CD4-positive, alpha-beta T cell treated with Interleukin-6 for 4 hours (primary cell): ENCODE measurements around the gene SYNGR2.

Experiments
- DNase-seq: peaks from one replicate; pipeline ENCODE4 v3.0.0-alpha.2; 2020; ENCODE audit warnings: mixed read lengths

SYNGR2 gene

GRCh38 chr17:78168242-78168902, at the start of gene SYNGR2:
SYNGR2 (plus strand) TSS chr17:78168581; CDS start chr17:78168617, 36 bp downstream.
- DNase-seq, result peak; percentile 92

DNA sequence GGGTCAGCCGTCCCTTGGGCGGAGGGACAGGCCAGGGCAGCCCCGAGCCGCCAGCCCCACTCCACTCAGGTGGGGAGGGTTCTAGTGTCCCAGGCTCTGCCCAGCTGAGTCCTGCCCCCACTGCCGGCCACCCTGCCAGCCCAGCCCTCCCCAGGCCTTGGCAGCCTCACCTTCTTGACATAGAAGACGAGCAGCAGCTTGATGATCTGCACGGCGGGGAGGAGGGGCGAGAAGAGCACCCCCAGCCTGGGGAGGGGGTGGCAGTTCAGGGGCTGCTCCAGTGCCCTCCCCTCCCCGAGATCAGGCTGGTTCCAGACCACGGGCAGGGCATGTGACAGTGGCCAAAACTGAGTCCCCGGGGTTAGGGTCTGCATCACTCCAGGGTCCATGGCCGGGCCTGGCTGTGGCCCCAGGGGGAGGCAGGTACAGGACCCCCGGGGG, 49.6 kb upstream of the SYNGR2 start:
- peak; percentile 1 for DNase-seq

DNA sequence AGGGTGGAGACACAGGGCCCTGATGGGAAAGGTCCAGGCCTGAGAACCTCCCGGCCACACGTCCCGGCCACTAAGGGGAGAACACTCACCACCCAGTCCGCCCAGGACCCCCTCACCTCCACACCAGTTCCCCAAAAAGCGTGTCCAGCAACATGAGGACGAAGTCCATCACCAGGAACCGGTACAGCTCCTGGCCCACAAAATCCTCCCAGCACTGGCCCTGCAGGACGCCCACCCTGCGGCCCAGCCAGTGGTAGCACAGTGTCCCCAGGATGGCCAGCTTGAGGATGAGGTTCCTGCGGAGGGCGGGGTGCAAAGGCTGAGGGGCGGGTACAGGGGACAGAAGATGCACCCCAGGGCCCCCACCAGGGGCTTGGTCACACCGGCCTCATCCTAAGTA, 47.8 kb upstream of the SYNGR2 start:
- DNase-seq, result no peak

- DNase-seq, result peak; percentile 76
Observed at GRCh38 chr17:78120971-78121800, 47.2 kb upstream of the SYNGR2 start.

DNA sequence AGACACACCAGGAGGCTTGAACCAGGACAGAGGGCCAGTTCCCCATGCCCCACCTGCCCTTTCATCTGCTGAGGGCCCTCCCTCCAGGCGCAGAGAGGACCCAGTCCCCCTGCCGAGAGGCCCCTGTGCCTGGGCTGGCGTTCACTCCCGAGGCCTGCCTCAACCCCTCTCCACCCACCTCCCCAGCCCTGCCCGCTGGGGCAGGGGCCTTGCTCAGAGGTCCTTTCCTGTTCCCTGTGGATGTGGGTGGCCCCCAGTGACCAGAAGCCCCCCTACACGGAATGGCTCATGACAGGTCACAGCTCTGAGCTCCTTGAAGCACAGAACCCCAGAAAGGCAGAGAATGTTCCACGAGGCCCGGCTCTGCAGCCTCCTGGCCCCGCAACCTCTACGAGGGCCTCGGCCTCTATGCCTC, 46.6 kb upstream of the SYNGR2 start:
- peak; percentile 27 for DNase-seq

- DNase-seq, result peak; percentile 29
Observed at GRCh38 chr17:78122216-78122930, 46.0 kb upstream of the SYNGR2 start.

DNA sequence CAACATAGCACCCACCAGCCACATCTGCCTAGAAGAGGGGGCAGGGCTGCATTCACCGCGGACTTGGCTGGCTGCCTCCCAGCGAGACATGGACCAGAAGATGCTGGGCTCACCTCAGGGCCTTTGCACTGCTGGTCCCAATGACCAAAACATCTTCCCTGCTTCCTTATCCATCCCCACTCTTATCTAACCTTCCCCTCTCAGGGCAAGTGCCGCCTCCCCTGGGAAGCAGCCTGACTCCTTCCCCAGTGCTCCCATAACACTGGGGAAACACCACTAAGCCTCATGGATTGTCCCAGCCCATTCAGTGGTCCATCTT, 45.5 kb upstream of the SYNGR2 start:
- DNase-seq, result peak; percentile 29

- no peak for DNase-seq
Observed at GRCh38 chr17:78123258-78123929, 45.0 kb upstream of the SYNGR2 start.

GRCh38 chr17:78124081-78124835, 44.1 kb upstream of the SYNGR2 start:
- peak; percentile 40 for DNase-seq

GRCh38 chr17:78124836-78125137, 43.6 kb upstream of the SYNGR2 start:
- no peak for DNase-seq

DNA sequence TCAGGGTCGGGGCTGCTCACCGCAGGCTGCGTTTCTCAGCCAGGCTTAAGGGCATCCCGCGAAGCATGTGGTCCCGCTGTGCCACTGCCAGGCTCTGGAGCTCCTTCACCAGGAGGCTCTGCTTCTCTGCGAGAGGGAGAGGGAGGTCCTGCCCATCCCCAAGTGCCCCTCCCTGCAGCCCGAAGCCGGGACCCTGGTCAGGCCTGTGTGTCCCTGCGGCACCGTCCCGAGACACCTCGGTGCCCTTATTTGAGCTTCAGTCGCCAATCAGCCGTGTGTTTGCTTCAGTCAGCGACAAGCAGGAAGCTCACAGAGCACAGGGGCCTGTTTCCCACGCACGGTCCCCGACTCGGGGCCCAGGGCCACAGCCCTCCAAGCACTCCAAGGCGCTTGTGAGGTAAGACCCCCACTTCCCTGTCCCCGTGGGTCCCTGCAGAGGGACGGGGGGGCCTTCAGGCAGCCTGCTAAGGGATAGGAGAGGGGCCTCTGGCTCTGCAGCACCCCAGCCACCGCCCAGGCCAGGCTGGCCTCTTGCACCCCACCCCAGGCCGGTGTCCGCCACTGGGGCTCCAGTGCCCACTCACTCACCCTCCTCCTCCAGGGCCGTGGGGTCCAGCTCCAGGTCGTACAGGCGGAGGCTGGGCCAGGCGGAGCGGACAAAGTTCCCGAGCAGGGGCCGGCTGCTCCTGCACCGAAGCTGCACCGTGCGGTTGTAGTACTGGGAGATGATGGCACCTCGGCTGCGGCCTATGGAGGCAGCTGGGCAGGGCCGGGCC, 43.1 kb upstream of the SYNGR2 start:
- DNase-seq, result peak; percentile 69

DNA sequence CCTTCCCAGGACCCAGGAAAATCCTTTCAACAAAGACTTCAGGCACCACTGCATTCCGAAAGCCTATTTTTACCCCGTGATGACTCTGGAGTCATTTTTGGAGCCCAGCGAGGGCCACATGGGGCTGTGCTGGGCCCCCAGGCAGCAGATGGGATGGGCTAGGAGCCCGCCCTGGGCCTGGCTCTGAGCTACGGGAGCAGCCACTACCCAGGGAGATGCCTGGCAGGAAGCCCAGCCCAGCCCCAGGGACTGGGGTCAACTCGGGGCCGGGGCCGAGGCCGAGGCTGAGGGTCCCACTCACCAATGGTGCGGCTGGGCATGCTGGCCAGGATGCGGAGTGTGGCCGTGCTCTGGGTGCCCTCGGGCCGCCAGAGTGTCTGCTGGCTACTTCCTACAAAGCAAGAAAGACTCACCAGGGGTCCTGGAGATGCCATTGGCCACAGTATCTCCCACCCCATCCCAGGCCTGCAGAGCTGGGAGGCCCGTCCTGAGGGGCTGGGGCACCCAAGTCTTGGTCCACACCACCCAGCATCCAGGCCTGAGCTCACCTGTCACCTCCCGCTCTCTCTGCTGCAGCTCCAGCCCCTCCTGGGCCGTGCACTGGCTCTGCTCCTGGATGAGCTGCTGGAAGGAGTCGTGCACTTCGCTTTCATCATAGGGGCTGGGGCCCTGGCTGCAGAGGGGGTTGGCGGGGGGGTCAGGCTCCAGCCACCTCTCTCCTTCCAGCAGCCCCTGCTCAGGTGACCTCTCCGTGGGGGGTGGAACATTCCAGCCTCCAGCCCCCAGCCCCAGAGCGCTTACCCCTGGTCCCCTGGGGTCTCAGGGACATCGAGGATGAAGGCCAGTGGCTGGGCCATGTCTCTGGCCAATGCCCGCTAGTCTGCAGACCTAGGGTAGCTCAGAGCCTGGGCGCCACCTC, 42.1 kb upstream of the SYNGR2 start:
- DNase-seq, result peak; percentile 18

DNA sequence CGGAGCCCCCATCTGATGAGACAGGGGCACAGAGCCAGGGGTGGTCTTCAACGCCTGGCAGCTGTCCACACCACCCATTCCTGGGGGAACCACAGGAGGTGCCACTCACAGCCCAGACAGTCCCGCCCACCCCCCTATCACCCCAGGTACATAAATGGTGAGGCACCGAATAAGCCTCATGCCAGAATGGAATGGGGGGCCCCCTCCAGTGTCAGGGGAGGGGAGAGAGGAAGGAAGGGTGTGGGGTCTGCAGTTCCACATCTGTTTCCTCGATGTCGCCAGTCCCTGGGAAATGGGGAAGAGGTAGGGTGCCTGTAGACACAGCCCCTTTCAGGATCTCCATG, 41.5 kb upstream of the SYNGR2 start:
- DNase-seq, result no peak

DNA sequence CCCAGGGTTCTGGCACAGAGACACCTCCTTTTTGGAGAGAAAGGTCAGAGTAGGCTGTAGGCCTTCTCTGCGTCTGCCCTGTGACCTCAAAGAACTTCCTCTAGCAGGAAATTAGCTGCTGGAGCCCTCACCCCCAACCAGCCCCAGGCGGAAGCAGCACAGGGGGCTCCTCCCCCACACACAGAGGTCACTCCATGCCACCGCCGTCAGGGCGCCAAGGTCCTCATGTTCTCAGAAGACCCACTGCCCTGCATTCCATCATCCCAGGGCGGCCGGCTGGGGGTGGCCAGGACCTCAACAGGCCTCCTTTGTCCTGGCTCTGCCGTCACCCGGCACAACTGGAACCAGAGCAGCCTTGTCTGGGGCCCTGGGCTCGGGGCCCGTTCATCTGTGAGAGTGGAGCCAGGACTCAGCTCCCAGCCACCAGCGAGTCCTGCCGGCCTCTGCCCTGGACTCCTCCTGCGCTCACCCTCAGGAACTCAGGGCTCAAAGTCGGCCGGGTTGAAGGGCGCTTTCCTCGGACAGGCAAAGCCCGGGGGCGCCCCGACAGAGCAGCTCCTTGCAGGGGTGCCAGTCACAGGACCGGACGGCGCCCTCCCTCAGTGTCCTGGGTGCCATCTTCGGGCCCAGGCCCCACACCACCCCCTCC, 41.0 kb upstream of the SYNGR2 start:
- DNase-seq, result peak; percentile 77

GRCh38 chr17:78127888-78128550, 40.4 kb upstream of the SYNGR2 start:
- peak; percentile 42 for DNase-seq

DNA sequence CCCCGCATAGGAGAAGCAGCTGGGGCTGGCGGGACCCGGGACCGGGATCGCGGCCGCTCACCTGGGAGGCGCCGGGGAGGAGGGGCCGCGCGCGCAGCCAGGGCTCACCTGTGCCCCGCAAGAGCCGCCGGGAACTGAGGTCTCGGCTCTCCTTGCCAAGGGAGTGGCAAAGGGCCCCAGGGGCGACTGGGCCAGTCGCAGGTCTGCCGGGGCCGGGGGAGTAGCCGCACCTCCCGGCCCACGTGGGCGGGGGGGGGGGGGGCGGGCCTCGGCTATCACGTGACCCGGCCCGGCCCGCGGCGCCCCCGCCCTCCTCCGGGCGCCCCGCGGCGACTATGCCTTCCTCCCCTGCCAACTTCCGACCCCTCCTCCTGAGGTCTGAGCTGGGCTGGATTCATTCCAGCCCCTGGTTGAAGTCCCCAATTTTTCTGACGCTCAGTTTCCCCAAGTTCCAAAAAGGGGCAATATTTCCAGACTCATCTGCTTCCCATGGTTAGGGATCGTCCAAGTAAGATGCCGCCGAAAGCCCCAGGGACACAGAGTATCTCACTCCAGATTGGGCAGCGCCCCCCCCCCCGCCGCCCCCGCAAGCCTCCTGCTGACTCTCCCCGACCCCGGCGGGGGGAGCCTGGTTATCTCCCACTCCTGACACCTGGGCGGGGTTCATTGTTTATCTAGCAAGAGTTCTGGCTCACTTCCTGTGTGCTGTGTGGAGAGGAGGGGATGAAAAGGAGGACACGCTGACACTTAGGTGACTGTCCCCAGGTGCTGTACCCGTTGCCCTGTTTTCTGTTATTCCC, 39.6 kb upstream of the SYNGR2 start, which contains the start of gene TMC6:
TMC6 (minus strand) TSS at position 205 of the 800 bp plus-strand sequence. CDS start 1,923 bp downstream, outside the sequence.
- DNase-seq, result peak; percentile 83

GRCh38 chr17:78129351-78130089, 38.9 kb upstream of the SYNGR2 start:
- peak; percentile 69 for DNase-seq

DNA sequence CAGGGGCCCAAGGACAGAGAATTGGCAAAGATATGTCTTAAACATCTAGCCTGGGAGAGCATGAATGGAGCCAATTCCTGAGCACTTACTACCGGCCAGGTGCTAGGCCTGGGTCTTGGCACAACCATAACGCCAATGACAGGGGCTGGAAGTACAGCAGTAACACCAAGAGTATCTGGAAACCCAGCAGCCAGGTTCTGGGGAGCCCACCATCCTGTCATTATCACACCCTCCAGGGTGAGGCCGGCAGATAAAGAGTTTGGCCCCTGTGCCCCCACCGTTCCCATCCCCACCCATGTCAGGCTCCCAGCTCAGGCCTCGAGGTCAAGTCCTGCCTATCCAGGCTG, 38.3 kb upstream of the SYNGR2 start:
- DNase-seq, result peak; percentile 26
